OCI-LY3 (cell line): ENCODE measurements around the gene CCNB1.
A peak's percentile ranks its signal among the peaks of the same experiment; 100 is the strongest.

Experiments
- H2AFZ ChIP-seq: fragments of 200-600, 300-600 bp; shearing (Covaris generic); 2 replicates; pipeline ENCODE4 v1.6.0; 2014; ENCODE audit warnings: antibody characterized with exemption, low read depth, low read length
- H3K27ac ChIP-seq: fragments of 200-600, 300-600 bp; sonication (generic); 2 replicates; pipeline ENCODE4 v1.5.1; 2014; ENCODE audit warnings: mild to moderate bottlenecking, low read length, moderate library complexity, mixed read lengths
- H3K27me3 ChIP-seq: fragments of 200-600, 300-600 bp; sonication (generic); 2 replicates; pipeline ENCODE4 v1.6.1; 2014; ENCODE audit warnings: low read depth, low read length, mixed read lengths
- H3K36me3 ChIP-seq: fragments of 200-600, 300-600 bp; sonication (generic); replicated peaks from 2 replicates; pipeline ENCODE3; 2014; ENCODE audit warnings: low read depth, low read length, mixed read lengths
- H3K4me1 ChIP-seq: fragments of 300-600, 200-600 bp; sonication (generic); 2 replicates; pipeline ENCODE4 v1.6.1; 2014; ENCODE audit warnings: low read length, mixed read lengths
- H3K4me2 ChIP-seq: fragments of 200-600, 300-600 bp; sonication (generic); 2 replicates; pipeline ENCODE4 v1.6.1; 2014; ENCODE audit warnings: low read length, mixed read lengths
- H3K4me3 ChIP-seq: fragments of 300-600, 200-600 bp; sonication (generic); 2 replicates; pipeline ENCODE4 v1.5.1; 2014; ENCODE audit warnings: antibody characterized with exemption, mild to moderate bottlenecking, low read length, moderate library complexity
- H3K79me2 ChIP-seq: fragments of 300-600, 200-600 bp; shearing (Covaris generic); 2 replicates; pipeline ENCODE4 v1.6.1; 2014; ENCODE audit warnings: mild to moderate bottlenecking, low read length, mixed read lengths
- H3K9ac ChIP-seq: fragments of 300-600, 200-600 bp; shearing (Covaris generic); 2 replicates; pipeline ENCODE4 v1.6.0; 2014; ENCODE audit warnings: mild to moderate bottlenecking, low read length, moderate library complexity
- H3K9me3 ChIP-seq: fragments of 200-600, 300-600 bp; shearing (Covaris generic); 2 replicates; pipeline ENCODE4 v1.6.1; 2014; ENCODE audit warnings: low read length, mixed read lengths; ENCODE audit not compliant: insufficient read depth
- H4K20me1 ChIP-seq: fragments of 200-600, 300-600 bp; sonication (generic); 2 replicates; pipeline ENCODE4 v1.6.1; 2016; ENCODE audit warnings: low read length, mixed read lengths; ENCODE audit not compliant: insufficient read depth
- CTCF ChIP-seq: fragments of 200-600, 300-600 bp; sonication (generic); IDR thresholded peaks from 2 replicates; pipeline ENCODE4 v1.5.1; 2014; ENCODE audit warnings: antibody characterized with exemption, low read length, low read depth
- EZH2phosphoT487 ChIP-seq: fragments of 200-600 bp; shearing (Covaris generic); IDR thresholded peaks from 2 replicates; pipeline ENCODE4 v1.6.1; 2018; ENCODE audit warnings: antibody characterized with exemption, mixed run types, low read depth

The CCNB1 gene

GRCh38 chr5:69184621-69185020 is 17.7 kb downstream of the CCNB1 start:
- Histone ChIP-seq H3K36me3 (no peaks in the 10 kb centered on the region), H3K27ac (no peak overlapping the region), H3K4me1 (peaks cover 4% of the 10 kb centered on the region; the same call in 1 of the 2 replicates), H3K27me3 (no peaks in the 10 kb centered on the region), H3K4me3 (no peak overlapping the region), H3K9me3 (no peaks in the 10 kb centered on the region), H4K20me1 (no peaks in the 10 kb centered on the region), H3K4me2 (no peak overlapping the region), H2AFZ (no peak overlapping the region), H3K9ac (no peak overlapping the region), H3K79me2 (no peaks in the 10 kb centered on the region)
- TF ChIP-seq CTCF (no peak), EZH2phosphoT487 (no peak)

- no peaks in the 10 kb centered on the region for H4K20me1 ChIP-seq
- no peak overlapping the region for H3K4me2 ChIP-seq
- H3K9ac ChIP-seq = no peak overlapping the region
- peaks cover 8% of the 10 kb centered on the region; the same call in 1 of the 2 replicates for H3K4me1 ChIP-seq
- peaks cover 12% of the 10 kb centered on the region for H3K79me2 ChIP-seq
- H3K27me3 ChIP-seq = no peaks in the 10 kb centered on the region
- H2AFZ ChIP-seq = no peak overlapping the region
- peaks cover 5% of the 10 kb centered on the region for H3K36me3 ChIP-seq
- TF ChIP-seq EZH2phosphoT487 = no peak
- H3K4me3 ChIP-seq = no peak overlapping the region
- no peak overlapping the region for H3K27ac ChIP-seq
- no peaks in the 10 kb centered on the region for H3K9me3 ChIP-seq
These were observed 20.4 kb downstream of the CCNB1 start for GRCh38 chr5:69187342-69187741.

- Histone ChIP-seq H3K27ac (no peak overlapping the region), H3K79me2 (peaks cover 12% of the 10 kb centered on the region), H2AFZ (no peak overlapping the region), H3K4me1 (peaks cover 8% of the 10 kb centered on the region; the same call in 1 of the 2 replicates), H3K36me3 (peaks cover 8% of the 10 kb centered on the region), H3K4me2 (peak overlapping the region; percentile 81), H3K9ac (peak overlapping the region; percentile 73), H3K27me3 (no peaks in the 10 kb centered on the region), H4K20me1 (no peaks in the 10 kb centered on the region), H3K9me3 (no peaks in the 10 kb centered on the region), H3K4me3 (peak overlapping the region; percentile 81)
- no peak for TF ChIP-seq EZH2phosphoT487
- no peak for TF ChIP-seq CTCF
These were observed 21.8 kb downstream of the CCNB1 start for GRCh38 chr5:69188811-69189161.

- peak within 1 kb of the TSS; percentile 59 for H2AFZ ChIP-seq
- H3K27ac ChIP-seq = peak within 1 kb of the TSS; percentile 70
These were observed 22.5 kb downstream of the CCNB1 start, which contains the start of gene CENPH for GRCh38 chr5:69189162-69190086. Gene CENPH, plus strand, starts transcription at chr5:69189583. Its CDS starts 52 bp downstream, at chr5:69189635.

More at GRCh38 chr5:69189162-69190086, 22.5 kb downstream of the CCNB1 start, which contains the start of gene CENPH:
- H3K27me3 ChIP-seq = no peaks in the 10 kb centered on the region
- TF ChIP-seq CTCF (no peak), EZH2phosphoT487 (no peak)
- H3K79me2 ChIP-seq = peaks cover 12% of the 10 kb centered on the region
- peak within 1 kb of the TSS; percentile 81 for H3K4me3 ChIP-seq
- H3K9ac ChIP-seq = peak within 1 kb of the TSS; percentile 73
- H3K4me1 ChIP-seq = peaks cover 8% of the 10 kb centered on the region; the same call in 1 of the 2 replicates
- H4K20me1 ChIP-seq = no peaks in the 10 kb centered on the region
- H3K9me3 ChIP-seq = no peaks in the 10 kb centered on the region
- H3K36me3 ChIP-seq = peaks cover 8% of the 10 kb centered on the region
- peak within 1 kb of the TSS; percentile 81 for H3K4me2 ChIP-seq
